GM12872 (cell line): Measurements from ENCODE around the gene PSMB9.

Source experiments
- TF ChIP-seq, protein P1 (sequence below): IDR thresholded peaks from 3 replicates; pipeline ENCODE4 v1.5.1; 2011; ENCODE audit warnings: low read depth, mild to moderate bottlenecking, low read length, moderate library complexity; ENCODE audit not compliant: insufficient read depth

The PSMB9 gene

DNA sequence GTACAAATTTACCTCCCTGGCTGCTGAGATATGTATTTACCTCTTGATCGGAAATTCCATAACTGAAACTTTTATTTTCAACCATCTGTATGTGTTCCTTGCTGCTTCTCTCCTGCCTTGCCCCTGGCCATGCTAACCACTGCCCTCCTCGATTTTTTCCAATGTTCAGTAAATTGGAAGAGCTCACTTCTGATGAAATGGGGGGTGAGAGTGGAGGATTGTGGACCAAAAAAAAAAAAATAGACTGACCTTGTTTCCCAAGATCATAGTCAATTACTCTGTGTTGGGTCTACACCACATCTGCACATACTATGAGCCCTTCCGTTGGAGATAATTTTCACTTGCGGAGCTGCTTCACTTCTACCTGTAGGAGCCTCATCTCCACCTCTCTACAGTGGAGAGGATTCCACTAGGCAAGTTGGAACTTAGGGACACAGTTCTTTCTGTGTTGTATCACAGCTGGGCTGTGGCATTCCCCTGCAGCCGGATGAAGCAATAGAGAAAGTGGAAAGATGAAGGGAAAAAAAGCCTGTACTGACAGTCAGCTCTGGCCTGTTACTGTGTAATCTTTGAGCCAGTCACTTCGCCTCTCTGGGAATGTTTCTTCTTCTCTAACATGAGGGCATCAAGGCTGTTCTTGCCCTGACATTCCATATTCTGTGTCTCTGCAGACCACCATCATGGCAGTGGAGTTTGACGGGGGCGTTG, 1.6 kb downstream of the PSMB9 start:
- TF ChIP-seq, protein P1, sequence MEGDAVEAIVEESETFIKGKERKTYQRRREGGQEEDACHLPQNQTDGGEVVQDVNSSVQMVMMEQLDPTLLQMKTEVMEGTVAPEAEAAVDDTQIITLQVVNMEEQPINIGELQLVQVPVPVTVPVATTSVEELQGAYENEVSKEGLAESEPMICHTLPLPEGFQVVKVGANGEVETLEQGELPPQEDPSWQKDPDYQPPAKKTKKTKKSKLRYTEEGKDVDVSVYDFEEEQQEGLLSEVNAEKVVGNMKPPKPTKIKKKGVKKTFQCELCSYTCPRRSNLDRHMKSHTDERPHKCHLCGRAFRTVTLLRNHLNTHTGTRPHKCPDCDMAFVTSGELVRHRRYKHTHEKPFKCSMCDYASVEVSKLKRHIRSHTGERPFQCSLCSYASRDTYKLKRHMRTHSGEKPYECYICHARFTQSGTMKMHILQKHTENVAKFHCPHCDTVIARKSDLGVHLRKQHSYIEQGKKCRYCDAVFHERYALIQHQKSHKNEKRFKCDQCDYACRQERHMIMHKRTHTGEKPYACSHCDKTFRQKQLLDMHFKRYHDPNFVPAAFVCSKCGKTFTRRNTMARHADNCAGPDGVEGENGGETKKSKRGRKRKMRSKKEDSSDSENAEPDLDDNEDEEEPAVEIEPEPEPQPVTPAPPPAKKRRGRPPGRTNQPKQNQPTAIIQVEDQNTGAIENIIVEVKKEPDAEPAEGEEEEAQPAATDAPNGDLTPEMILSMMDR, result no peak

DNA sequence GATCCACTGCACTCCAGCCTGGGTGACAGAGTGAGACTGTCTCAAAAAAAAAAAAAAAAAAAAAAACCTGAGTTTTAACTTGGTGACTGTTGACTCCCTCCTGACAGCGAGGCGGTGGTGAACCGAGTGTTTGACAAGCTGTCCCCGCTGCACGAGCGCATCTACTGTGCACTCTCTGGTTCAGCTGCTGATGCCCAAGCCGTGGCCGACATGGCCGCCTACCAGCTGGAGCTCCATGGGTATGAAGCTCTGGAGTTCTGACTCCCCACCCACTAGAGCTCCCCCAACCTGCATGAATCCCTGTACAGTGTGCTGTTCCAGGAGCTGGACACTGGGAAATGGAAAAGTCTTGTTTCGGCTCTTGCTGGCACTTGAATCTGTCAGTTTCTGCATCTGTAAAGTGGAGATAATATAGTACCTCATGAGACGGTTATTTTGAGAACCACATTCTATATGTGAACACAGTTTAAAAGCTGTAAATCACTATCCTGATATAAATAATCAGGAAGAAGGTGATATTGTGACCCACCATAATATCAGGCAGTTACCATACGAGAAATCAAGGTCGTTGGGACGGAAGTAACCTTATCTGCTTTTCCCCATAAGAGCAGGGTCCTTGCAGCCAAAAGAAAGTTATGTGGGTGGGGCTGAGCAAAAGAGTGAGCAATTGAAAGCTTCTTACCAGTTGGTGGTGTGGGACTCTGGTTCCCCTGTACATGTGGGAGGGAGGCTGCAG, 3.3 kb downstream of the PSMB9 start:
- TF ChIP-seq, protein P1, result no peak

DNA sequence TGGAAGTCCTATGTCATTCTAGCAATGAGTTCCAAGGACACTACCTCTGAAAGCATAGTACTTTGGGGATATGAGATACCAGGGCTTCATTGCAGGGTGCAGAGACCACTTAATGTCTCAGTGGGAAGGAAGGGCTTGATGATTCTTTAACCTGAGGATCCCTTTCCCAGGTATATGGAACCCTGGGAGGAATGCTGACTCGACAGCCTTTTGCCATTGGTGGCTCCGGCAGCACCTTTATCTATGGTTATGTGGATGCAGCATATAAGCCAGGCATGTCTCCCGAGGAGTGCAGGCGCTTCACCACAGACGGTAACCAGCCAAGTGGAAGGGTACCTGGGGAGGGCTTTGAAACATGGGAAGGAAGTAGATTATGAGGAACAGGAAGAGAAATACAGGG, 4.2 kb downstream of the PSMB9 start:
- TF ChIP-seq, protein P1, result no peak

DNA sequence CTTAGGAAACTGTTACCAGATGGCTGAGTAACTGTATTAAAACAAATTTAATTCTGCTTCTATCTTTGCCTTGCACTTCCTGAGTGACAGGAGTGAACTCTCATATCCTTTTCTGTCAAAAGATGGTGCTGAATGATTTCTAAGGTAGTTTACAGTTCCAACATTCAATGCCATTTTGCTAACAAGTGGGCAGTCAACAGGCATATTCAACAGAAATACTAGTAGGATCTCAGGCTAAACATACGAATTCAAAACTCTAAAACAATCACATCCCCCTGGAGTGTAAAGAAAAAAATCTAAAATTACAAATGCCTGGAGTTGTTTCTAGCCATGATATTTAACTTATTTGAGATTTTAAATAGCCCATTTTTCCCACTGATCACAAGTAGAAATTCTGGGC, 6.7 kb downstream of the PSMB9 start:
- TF ChIP-seq, protein P1, result no peak

DNA sequence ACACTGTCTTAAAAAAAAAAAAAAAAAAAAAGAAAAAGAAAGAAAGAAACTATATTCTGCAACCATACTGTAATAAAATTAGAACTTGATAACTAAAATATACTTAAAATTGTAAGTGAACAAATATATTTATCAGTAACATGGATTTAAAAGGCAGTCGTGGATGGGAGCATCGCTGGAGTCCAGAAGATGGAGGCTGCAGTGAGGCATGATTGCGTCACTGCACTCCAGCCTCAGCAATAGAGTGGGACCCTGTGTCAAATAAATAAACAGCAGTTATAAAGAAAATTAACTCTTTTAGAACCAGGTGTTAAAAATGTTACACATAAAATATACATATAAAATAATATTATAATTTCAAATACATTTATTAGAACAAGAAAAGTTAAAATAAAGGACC, 8.7 kb downstream of the PSMB9 start:
- TF ChIP-seq, protein P1, result no peak

DNA sequence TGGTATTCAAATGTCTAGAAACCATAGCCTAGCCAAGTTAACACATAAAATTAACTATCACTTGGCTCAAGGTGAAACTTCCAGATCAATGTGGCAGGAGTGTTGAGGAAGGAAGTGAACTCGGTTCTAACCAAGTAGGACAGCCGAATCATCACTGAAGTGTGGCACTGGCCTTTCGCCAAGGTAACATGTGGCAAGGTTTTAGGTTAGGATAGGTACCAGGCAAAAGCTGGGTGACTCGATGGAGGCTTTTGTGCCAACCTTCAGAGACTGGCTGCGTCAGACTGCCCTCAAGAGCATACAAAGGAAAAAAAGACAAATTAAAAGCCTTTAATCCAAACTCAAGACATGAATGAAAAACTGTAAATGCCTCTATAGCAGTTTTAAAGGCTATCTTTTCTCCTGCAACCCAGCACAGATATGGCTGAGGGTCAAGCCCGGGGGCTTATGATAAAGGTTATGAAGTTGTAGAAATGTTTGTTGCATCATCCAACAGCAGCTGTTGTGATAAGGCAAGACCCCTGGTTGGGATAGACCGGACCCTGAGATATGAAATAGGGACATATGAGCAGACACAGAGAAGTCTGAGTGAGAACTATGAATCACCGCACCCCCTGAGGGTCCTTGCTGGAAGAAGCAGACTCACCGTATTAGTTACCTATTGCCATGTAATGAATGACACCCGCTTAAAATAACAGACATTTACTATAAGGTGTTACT, 11.9 kb downstream of the PSMB9 start:
- TF ChIP-seq, protein P1, result no peak

DNA sequence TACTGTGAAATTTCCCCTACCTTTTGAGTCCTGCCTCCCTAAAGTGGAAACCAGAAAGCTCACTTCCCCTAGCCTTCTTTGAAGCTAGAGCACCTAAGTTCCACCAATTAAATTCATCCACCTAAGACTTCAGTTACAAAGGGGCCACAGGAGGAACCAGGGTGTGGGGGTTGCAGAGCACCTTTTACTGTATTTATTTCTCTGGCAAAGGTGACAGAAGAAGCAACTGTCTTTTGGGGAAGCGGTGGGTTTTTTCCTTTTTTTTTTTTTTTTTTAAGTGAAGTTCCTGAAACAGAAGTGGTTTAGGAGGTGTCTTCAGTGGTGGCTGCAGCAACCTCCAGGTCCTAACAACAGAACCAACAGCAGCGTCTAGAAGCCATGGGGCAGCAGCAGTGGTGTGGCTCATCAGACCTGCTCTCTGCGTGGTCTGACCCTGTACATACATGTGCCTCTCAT, 13.1 kb downstream of the PSMB9 start:
- TF ChIP-seq, protein P1, result no peak
